HG02943 (cell line): ENCODE measurements around the gene EIF1.
"Not testable (repeated sequence)": the region's sequence is repeated elsewhere in the genome, so short reads cannot be mapped to it uniquely, and the experiment has no call there.

Experiments used
- ATAC-seq: cut with Tn5 transposase; IDR thresholded peaks from one replicate; pipeline ENCODE4 v1.9.1; 2021; ENCODE audit warnings: mild to moderate bottlenecking, low read depth, moderate library complexity; ENCODE audit not compliant: unreplicated experiment

Gene EIF1

GRCh38 chr17:41675157-41676057 is 13.3 kb upstream of the EIF1 start:
- ATAC-seq = not testable (repeated sequence)

DNA sequence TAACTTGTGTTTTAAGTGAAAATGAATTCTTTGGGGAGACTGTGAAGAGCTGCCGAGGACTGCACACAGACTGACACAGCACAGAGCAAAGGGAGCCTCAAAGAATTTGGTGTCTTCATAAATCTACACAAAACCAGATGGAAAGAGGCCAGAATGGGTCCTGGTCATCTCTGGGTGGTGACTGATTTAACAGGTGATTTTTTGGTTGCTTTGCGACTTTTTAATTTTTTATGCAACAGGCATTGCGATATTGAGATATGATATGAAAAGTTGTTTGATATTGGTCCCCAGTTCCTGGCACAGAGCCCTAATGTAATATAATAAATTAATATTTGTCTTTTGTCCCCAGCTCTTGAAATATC is 12.6 kb upstream of the EIF1 start:
- no peak for ATAC-seq

- no peak for ATAC-seq
These were observed 10.2 kb upstream of the EIF1 start for GRCh38 chr17:41678411-41678906.

- peak; percentile 44 for ATAC-seq
These were observed 9.6 kb upstream of the EIF1 start for GRCh38 chr17:41678907-41679739.

DNA sequence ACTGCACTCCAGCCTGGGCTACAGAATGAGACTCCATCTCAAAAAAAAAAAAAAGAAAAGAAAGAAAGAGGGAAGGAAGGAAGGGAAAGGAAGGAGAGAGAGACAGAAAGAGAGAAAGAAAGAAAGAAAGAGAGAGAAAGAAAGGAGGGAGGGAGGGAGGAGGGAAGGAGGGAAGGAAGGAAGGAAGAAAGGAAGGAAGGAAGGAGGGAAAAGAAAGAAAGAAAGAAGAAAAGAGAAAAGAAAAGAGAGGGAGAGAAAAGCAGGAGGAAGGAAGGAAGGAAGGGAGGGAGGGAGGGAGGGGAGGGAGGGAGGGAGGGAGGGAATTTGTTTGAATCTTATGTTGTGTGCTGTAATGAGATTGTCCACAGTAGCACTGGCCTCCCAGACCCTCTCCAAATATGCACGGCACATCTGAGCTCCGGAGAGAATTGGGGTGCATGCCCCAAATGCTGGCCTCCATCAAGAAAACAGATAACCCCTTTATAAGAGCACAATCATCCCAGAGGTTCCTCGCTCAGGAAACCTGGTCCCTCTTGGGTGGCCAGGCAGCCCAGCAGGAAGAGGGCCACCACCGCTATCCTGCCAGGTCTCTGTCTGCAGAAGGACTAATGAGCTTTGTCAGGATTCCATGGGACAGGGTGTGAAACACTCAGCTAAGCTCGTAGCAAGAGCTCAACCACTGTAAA is 8.8 kb upstream of the EIF1 start:
- ATAC-seq = no peak

DNA sequence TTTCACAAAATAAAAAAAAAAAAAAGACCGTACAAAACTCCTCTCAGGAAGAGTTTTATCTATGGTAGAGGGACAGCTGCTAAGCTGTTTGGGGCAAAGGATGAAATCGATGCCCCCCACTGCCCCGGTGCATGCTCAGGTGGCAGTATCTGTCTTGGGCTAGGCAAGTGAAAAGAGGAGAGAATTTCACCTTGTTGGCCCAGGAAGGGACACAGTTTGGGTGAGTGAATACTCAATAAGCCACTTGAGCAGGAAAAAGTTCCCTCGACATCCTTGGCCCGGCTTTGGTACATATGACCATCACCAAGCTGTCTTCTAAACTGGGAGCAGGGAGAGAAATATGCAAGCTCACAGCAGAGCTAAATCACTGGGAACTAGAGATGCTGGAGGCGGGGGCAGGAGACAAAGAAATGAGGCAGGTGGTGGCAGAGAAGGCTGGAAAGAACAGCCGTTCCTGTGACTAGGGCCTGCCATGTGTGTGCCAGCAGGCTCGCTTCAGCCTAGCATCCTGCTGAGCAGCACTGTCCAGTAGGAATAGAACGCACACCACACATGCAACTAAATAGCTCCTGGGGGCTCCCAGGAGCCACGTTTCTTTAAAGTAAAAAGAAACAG is 8.2 kb upstream of the EIF1 start:
- no peak for ATAC-seq

- no peak for ATAC-seq
These were observed 6.9 kb upstream of the EIF1 start for GRCh38 chr17:41681776-41682175.

DNA sequence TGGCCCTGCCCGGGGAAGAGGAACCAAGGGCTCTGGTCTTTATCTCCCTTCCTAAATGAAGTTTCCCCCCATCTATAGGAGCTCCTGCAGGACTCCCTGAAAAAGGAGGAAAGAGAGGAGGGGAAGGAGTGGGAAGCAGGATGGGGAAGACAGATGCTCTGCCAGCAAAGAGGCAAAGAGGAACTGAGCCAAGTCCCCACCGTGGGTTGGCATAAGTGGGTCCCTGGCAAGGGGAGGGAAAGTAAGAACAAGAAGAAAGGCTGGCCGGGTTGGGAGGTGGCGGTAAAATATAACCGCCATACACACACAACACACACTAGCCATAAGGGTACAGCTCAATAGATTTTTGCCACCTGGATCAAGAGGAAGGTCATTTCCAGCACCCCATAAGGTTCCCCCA is 6.1 kb upstream of the EIF1 start:
- no peak for ATAC-seq

GRCh38 chr17:41683441-41684007 is 5.2 kb upstream of the EIF1 start:
- ATAC-seq = no peak

DNA sequence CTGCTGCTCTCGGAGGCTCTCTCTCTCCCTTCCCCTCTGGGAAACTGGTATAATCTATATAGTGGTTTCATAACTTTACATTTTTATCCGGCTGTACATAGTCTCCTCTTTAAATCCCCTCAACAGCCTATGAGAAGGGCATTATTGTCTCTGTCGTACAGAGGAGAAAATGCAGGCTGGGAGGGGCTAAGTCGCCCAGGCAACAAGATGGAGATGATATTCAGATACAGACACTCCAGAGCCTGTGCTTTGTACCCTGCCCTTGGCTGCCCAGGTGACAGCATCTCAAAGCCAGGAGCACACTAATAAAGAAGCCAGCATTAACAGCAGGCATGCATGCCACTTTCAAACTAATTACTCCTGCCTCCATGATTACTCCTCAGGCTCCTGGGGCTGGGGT is 4.7 kb upstream of the EIF1 start:
- no peak for ATAC-seq

DNA sequence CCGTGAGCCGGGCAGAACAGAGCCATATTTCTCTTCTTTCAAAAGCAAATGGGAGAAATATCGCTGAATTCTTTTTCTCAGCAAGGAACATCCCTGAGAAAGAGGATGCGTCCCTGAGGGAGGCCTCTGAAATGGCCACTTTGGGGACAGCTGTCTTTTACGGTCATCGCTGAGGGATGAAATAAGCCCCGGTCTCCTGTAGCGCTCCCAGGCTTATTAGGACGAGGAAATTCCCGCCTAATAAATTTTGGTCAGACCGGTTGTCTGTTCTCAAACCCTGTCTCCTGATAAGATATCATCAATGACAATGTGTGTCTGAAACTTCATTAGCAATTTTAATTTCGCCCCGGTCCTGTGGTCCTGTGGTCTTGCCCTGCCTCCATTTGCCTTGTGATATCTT is 2.9 kb upstream of the EIF1 start:
- ATAC-seq = not testable (repeated sequence)

GRCh38 chr17:41686281-41686680 is 2.4 kb upstream of the EIF1 start:
- ATAC-seq = no peak

GRCh38 chr17:41687828-41688640 is 651 bp upstream of the EIF1 start:
- ATAC-seq = peak; percentile 7

GRCh38 chr17:41689497-41690299 is 1.0 kb downstream of the EIF1 start:
- no peak for ATAC-seq

DNA sequence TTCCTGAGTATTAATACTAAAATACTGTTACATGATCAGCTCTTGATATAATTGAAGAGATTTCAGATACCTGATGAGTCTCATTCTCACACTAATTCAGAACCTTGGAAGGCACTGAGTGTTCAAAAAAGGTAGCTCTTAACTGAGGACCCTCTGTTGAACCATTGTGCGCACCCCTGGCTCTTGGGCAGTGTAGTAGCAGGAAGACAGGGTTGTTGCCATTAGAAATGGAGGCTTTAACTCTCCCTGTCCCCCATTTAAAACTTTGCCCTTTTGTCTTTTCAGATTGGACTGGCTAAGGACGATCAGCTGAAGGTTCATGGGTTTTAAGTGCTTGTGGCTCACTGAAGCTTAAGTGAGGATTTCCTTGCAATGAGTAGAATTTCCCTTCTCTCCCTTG is 1.8 kb downstream of the EIF1 start:
- no peak for ATAC-seq

- ATAC-seq = no peak
These were observed 2.5 kb downstream of the EIF1 start for GRCh38 chr17:41691031-41691777.

DNA sequence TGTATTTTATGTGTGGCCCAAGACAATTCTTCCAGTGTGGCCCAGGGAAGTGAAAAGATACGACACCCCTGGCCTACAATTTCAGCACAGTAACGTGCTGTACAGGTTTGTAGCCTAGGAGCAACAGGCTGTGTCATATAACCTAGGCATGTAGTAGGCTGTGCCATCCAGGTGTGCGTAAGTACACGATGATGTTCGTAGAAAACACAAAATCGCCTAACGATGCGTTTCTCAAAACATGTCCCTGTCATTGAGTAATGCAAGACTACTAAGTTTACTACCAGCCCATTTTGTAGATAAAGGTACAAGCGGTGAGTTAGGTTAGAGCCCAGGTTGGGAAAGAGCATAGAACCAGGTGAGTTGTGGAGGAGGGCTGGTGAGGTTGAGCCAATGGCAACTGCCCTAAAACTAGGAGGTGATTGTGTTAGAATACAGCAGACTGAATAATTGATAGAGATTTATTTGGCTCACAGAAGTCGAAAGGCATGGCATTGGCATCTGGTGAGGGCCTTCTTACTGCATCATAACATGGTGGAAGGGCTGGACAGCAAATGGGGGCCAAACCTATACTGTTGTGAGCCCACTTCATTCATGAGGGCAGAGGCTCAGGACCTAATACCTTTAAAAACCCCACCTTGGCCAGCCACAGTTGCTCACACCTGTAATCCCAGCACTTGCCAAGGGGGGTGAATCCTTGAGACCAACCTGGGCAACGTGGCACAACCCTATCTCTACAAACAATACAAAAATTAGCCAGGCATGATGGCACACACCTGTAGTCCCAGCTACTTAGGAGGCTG is 4.2 kb downstream of the EIF1 start:
- ATAC-seq = no peak
